Right renal cortex interstitium (tissue), 3 donors: ENCODE data around the gene CDH20. TPM values are rescaled to one million over a fixed set of nuclear protein-coding genes. Genes with fewer than 3 reads are reported as not detected.

Source experiments
- DNase-seq, 3 donors: peaks; one replicate each; pipeline ENCODE4 v3.0.0-alpha.2; 2013; ENCODE audit warnings: low read depth in 3 of 3, low spot score in 2 of 3
- polyA plus RNA-seq, 3 donors: library from polyadenylated mRNA; unstranded; fragments of 120-200 nt; gene quantifications; one replicate each; pipeline ENCODE4 v1.2.1, GENCODE V29; 2013; ENCODE audit not compliant: insufficient read length in 3 of 3

Gene CDH20
- polyA plus RNA-seq, 3 donors, result 3.3 to 3.9 (median 3.7) TPM

DNA sequence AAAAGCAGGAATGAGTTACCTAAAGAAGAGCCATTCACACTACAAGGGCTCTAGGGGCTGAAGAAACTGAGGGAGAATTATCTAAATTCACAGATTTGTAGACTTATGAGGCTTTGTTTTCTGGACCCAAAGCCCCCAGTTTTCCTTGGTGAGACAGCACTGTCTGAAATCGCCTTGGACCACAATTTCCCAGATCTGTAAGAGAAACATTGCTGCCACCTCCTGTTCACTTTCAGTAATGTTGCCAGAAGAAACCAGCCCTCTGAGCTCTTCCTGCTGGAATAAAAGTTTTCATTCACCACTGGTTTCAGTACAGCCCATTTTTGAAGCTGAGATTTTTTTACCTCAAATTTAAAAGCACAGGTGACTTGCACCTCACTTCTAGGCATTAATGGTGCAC, 169.2 kb downstream of the CDH20 start:
- peak; percentile 52 to 68 (median 59) for DNase-seq

DNA sequence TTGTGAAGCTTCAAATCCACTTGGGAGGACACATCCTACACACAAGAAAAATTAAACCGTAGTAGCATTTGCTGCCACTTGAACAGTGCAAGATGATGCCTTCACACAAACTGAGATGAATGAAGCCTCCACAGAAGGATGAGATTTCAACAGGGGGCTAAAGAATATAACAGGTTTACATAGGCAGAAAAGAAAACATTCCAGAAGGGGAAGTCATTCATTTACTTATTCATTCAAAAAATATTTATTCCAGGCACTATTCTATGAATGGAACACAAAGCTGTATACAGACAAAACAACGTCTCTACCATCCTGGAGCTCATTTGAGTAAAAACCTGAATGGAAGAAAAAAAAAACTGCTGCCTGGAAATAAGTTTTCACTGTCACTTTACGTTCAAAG, 170.5 kb downstream of the CDH20 start:
- no peak for DNase-seq

DNA sequence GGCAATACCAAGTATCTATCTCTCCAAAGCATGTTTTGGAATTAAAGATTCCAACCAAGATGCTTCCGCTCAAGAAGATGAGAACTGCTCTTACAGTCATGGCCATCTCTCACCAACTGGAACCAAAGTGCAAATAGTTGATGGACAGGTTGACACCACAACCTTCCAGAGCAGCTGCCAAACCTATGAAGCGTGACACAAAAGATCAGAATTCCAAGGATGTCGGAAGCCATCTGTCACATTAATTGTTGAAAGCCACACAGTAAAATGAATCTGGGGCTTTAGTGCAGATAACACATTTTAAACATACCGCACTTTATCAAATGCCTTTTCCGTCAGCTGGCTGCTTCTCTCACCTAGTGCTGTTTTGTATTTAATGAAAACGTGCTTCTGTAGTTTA, 195.7 kb downstream of the CDH20 start:
- peak in 2 of 3 donors; percentile 31 to 33 for DNase-seq

DNA sequence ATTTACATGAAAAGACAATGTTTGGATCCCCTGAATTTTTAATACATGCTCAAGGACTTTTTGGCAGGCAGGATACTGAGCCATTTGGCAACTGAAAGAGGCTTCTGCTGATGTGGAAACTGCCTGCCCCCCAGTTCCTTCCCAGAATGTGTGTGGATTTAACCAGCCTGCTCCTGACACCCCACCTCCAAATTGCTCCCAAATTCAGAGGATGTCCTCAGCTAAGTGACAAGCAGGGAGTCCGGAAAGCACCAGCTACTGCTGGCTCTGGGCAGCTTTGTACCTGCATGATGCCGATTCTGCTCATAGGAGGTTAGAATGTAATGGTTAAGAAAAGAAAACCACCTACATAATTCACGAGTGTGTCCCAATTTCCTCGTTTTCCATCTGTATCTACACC, 197.5 kb downstream of the CDH20 start:
- no peak for DNase-seq

DNA sequence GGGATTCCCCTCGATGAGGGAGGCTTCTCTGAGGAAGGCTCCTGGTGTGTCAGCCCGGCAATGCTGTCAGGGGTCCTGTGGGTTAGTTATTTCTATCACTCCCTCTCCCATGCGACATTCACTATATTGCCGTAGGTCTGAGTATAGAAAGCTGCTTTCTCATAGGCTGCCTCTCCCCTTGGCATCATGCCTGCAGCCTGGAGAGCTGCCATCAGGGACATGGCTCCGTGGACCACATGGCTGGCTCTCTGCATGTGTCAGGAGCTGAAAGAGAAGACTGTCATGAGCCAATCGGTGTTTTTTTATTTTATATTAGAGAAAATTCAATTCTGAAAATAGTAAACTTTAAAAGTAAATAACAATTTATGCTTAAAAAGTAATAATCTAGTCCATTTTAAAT, 198.0 kb downstream of the CDH20 start:
- DNase-seq, result no peak

DNA sequence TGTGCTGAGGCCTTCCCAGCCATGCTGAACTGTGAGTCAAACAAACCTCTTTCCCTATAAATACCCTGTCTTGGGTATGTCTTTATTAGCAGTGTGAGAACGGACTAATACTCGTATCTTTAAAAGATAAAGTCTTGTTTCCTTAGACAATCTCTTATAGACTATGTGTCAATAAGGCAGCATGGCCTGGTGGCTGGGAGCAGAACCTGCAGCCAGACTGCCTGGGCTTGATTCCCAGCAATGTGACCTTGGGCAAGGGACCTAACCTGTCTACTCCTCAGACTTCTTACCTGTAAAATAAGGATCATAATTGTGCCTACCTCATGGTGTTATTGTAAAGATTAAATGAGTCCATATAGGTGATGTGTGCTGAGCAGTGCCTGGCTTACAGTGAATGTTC, 198.7 kb downstream of the CDH20 start:
- DNase-seq, result no peak

DNA sequence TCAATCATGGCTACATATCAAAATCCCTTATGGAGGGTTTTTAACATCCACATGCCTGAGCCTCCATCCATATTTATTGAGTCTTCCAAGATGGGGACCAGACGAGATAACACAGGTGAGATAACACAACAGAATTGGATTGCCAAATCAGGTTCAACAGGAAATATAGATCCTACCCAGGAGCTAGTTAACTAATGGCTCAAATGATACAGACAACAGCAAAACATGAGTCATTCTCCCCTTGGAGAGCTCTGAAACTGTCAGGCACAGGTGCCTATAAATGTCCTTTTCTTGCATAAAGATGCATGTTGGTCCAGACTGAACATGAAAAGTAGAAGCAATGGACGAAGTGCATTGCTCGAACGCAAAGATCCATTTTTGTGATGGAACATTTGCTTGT, 202.2 kb downstream of the CDH20 start:
- DNase-seq, result no peak

DNA sequence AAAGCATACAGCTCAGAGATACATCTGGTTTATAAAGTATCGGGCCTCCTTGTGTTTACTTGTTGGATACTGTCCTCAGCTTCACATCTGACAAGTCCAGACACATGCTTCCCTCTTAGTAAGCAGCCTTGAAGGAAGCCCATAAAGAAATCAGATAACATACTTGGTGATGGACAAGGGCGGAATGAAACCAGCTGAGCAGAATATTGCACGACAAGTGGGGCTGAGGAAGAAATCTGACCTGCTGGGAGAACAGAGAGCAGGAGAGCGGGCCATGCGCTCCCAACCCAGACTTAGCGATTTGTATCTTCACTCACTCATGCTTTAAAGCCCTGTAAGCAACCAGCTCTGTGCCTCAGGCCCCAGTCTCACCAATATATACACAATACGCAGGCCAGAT, 208.4 kb downstream of the CDH20 start:
- DNase-seq, result no peak

DNA sequence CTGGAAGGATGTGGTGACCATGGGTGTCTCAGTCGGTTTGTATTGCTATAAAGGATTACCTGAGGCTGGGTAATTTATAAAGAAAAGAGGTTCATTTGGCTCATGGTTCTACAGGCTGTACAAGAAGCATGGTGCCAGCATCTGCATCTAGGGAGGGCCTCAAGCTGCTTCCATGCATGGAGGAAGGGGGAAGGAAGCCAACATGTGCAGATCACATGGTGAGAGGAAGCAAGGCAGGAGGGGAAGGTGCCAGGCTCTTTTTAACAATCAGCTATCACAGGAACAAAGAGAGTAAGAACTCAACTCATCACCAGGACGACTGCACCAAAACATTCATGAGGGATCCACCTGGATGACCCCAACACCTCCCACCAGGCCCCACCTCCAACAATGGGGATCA, 209.4 kb downstream of the CDH20 start:
- no peak for DNase-seq

DNA sequence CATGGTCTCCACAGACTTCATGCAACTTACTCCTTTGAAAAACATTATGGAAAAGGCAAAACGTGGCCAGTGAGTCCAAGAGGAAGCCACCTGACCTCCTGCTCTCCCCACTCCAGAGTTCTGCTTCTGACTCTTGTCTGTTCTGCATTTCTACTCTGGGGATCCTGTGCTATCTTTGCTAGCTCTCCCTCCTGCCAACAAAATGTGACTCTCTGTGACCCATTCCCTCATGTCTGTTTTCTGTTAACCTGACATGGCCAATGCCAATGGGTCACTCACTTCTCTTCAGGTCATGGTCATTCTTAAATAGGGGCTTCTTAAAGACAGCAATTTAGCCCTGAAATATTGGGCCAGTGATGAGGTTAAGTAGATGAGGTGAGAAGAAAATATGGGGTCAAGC, 210.3 kb downstream of the CDH20 start:
- no peak for DNase-seq

DNA sequence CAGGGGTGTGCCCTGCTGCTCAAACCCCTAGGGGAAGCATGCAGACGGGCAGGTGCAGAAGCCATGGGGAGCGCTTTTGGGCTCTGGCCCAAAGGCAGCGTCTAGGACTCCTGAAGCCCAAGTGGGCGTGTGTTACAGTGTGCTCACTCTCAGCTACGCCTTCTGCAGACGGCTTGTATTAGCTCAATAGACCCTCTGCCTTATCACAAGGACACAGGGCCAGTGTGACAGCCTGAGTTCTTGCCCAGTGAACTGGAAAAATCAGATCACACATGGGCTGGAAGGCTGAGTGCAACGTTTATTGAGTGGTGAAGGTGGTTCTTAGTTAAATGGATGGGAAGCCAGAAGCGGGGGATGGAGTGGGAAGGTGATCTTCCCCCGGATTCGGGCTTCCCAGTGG, 210.9 kb downstream of the CDH20 start:
- no peak for DNase-seq

DNA sequence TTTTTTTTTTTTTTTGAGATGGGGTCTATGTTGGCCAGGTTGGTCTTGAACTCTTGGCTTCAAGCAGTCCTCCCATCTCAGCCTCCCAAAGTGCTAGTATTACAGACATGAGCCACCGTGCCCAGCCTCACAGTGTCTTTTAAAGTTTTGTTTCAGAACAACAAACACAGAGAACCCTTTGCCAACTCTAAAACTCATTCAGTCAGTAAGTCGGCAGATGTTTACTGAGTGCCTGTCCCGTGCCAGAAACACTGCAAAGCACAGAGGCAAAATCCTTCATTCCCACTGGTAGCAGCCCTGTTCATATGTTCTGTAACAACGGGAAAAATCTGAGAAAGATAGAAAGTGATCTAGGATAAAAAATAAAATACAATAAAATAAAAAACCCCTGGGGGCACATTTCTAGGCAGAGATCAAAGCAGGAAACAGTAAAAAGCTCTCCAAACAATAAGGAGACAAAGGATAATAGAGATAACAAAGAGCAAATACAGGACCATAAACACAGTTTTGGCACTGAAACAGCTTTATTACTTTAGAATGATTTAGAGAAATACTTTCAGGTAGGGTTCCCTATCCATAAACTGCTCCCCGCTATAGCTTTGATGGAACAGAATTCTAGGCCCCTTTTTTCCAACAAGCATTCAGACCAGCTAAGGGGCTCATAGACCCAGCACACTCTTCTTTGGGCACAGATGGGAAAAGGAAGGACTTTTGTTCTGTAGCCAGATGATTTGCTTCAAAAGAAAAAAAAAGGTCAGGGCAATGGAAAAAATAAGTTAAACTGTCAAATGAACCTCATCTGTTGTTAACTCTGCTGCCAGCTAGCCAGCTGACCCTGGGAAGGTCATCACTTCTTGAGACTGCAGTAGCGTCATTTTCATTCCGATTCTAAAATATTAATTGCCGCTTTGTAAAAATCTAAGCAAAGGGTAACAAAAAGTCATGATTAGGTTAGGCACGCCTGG, 212.3 kb downstream of the CDH20 start:
- DNase-seq, result no peak

DNA sequence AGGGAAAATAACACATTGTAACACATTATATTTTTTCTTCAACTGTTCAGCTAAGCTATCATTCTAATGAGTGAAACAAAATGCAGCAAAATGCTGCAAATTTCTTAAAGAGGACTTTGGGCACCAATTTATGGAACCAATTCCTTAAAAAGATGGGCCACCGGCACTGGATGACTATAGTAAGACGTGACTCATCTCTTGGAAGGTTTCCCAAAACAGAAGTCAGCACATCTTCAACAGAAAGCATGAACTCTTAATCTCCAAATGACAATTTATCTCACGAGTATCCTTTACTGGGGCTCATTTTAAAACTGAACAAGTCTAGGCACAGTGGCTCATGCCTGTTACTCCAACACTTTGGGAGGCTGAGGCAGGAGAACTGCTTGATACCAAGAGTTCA, 213.4 kb downstream of the CDH20 start:
- DNase-seq, result no peak

DNA sequence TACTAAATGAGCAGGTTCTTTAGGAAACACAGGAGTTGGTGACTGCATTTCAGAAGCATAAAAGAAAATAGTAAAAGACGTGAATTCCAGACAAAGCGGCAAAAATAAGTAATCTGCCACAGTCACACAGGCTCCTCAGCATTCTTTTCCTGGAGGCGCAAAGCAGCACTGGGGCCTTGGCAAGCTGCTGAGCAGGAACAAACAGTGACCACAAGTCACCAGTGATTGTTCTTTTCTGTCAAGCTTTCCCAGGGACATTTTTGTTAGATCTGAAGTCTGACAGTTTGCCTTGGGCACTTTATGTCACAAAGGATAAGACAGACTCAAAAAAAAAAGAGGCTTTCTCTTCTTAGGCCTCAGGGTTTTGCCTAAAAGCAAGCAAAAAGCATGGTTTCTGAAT, 216.2 kb downstream of the CDH20 start:
- DNase-seq, result no peak

DNA sequence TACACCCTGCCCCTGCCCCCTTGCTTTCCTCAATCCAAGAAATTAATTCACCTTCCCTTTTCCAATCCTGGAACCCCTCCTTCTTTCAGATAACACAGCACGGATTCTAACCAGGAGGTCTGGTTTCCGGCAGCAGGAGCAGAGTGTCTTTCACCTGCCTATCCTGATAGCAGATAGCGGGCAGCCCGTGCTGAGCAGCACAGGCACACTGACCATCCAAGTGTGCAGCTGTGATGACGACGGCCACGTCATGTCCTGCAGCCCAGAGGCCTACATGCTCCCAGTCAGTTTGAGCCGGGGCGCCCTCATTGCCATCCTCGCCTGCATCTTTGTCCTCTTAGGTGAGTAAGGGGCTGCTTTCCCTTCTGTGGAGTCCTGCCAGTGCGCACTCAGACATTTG, 216.7 kb downstream of the CDH20 start:
- DNase-seq, result no peak

DNA sequence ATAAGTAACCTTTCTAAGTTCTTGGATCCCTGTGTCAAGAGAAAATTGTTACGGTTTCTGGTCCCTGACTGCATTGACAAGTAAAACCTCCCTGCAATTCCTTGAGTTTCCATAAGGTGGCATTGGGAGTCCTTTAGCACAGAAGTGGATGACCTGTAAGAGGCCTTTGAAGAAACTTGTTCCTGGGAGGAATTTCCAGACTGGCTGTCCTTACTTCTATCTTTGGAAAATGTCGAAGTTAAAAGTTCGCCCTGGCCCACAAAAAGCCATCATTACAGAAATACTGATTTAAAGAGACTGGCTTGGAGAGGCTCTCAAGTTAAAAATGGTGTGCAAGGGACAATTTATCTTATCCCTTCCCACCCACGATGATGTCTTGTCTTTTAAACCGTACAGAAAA, 218.4 kb downstream of the CDH20 start:
- peak; percentile 58 to 65 (median 62) for DNase-seq

DNA sequence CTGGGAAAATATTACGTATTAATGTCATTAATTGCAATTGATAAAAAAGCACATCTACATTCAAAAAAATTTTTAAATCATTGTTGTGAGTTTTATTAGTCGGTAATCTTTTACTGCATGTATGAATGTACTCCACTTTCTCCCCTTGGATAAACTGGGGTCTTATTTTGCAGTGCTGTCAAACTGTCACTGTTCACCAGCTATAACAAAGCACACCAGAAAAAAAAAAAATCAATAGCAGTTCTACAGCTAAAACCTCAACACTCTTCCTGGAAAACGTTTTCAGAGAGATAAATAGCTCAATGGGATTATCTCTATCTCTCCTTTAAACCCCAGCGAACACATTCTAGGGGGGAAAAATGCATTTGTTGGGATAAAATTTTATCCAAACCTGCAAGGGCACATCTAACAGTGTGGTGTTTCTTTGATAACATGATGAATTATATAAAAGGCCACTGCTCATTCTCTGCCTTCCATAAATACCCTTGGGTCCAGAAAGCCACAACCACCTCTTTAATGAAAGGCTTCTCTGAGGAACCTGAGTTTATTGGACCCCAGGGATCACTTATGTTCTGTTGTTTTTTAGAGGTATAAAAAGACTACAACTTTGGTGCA, 219.9 kb downstream of the CDH20 start:
- no peak for DNase-seq

DNA sequence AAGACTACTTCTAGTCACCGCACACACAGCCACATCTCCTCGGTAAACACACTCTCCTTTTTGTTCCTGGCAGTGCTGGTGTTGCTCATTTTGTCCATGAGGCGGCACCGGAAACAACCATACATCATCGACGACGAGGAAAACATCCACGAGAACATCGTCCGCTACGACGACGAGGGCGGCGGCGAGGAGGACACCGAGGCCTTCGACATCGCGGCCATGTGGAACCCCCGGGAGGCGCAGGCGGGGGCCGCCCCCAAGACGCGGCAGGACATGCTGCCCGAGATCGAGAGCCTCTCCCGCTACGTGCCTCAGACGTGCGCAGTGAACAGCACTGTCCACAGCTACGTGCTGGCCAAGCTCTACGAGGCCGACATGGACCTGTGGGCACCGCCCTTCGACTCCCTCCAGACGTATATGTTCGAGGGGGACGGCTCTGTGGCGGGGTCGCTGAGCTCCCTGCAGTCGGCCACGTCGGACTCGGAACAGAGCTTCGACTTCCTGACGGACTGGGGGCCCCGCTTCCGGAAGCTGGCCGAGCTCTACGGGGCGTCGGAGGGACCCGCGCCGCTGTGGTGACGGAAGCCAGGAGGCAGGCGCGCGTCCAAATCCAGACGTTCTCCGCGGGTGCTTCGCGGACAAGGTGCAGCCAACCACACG, 221.0 kb downstream of the CDH20 start:
- DNase-seq, result no peak

DNA sequence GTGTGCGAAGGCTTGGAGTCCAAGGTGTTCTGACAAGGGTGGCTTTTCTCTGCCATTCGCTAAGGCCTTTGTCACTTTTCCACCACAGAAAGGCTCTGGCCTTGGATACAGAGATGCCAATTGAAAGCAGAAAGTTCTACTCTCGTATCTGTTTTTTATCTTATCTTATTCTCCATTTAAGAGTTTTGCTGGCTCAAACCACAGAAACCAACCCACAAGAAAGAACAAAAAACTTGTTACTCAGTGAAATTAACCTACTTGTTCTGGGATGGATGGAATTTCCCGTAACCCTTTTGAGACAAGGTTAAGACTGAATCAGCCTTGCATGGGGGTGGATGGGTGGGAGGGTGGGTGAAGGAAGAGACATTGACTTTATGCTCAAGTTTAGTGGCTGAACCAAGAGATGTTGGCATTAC, 221.7 kb downstream of the CDH20 start:
- no peak for DNase-seq

DNA sequence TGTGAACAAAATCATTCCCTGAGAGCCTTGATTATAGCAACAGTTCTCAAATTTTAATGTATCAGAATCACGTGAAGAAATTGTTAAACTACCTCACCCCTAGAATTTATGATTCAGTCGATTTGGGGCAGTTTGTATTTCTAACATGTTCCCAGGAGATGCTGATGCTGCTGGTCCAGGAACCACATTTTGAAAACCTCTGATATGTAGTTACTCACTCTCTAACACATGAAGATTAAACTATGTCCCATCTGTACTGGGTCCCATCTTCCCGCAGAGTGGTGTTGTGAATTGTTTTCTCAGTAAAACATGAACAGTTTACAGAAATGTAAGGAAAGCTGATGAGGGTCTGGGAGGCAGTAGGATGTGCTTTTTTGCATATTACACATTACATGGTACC, 223.1 kb downstream of the CDH20 start:
- no peak for DNase-seq

DNA sequence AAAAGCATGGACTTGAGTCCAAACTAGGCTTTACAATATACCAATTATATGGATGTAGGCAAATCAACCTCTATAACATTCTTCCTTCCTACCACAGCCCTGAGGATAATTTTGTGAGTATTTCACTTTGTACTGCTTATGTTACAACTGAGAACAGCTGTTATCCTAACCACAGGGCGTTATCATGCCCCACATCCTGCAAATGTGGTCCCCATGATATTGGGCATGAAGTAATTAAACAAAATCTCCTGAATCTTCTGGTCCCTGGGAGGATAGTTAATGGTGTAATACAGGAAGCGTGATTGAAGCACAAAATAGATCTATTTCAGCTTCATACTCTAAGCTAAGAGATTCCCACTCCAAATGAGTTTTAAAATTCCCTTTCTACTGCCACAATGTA, 223.6 kb downstream of the CDH20 start:
- DNase-seq, result no peak
